Fibroblast of lung (primary cell): ENCODE measurements around the gene SLAIN2. TPM values are rescaled to one million over a fixed set of nuclear protein-coding genes. Genes with fewer than 3 reads are reported as not detected.

Source experiments
- DNase-seq, 2 donors: peaks; one replicate each; pipeline versions ENCODE4 v3.0.0 to v3.0.0-alpha.2; 2010; ENCODE audit warnings: low read depth in 2 of 2
- H2AFZ ChIP-seq: 2 replicates; pipeline ENCODE4 v1.5.1; 2012; ENCODE audit warnings: low read length, control low read depth, inconsistent platforms
- H3K27ac ChIP-seq: 2 replicates; pipeline ENCODE4 v1.5.1; 2011; ENCODE audit warnings: low read length, control low read depth; ENCODE audit not compliant: insufficient read depth
- H3K27me3 ChIP-seq: 2 replicates; pipeline ENCODE4 v1.5.1; 2011; ENCODE audit warnings: mild to moderate bottlenecking, low read length; ENCODE audit not compliant: control insufficient read depth, insufficient read depth
- H3K36me3 ChIP-seq: 2 replicates; pipeline ENCODE4 v1.5.1; 2011; ENCODE audit warnings: low read length; ENCODE audit not compliant: control insufficient read depth, insufficient read depth
- H3K4me1 ChIP-seq: 2 replicates; pipeline ENCODE4 v1.5.1; 2011; ENCODE audit warnings: low read length; ENCODE audit not compliant: control insufficient read depth, insufficient read depth; ENCODE audit errors: extremely low read depth
- H3K4me2 ChIP-seq: 2 replicates; pipeline ENCODE4 v1.5.1; 2011; ENCODE audit warnings: low read length, control low read depth; ENCODE audit not compliant: insufficient read depth; ENCODE audit errors: extremely low read depth
- H3K4me3 ChIP-seq, 4 experiments: fragments of 200-600 bp in 1 of 4; sonication (generic) in 1 of 4; replicated peaks in 1 of 4; 2 replicates each; pipeline ENCODE4 v1.5.1; 2011 to 2016; ENCODE audit warnings: low read length in 4 of 4, low read depth in 3 of 4, mild to moderate bottlenecking in 3 of 4, control low read depth in 2 of 4, inconsistent platforms in 1 of 4, mixed read lengths in 1 of 4; ENCODE audit not compliant: insufficient read depth in 1 of 4; ENCODE audit errors: control extremely low read depth in 1 of 4
- H3K79me2 ChIP-seq: 2 replicates; pipeline ENCODE4 v1.5.1; 2012; ENCODE audit warnings: mild to moderate bottlenecking, low read length, inconsistent platforms; ENCODE audit not compliant: control insufficient read depth, insufficient read depth
- H3K9ac ChIP-seq: 2 replicates; pipeline ENCODE4 v1.5.1; 2011; ENCODE audit warnings: mild to moderate bottlenecking, low read length, control low read depth; ENCODE audit not compliant: insufficient read depth
- H3K9me3 ChIP-seq: 2 replicates; pipeline ENCODE4 v1.5.1; 2012; ENCODE audit warnings: low read depth, low read length; ENCODE audit not compliant: control insufficient read depth, insufficient read depth
- H4K20me1 ChIP-seq: 2 replicates; pipeline ENCODE4 v1.5.1; 2011; ENCODE audit warnings: low read length; ENCODE audit not compliant: control insufficient read depth, insufficient read depth; ENCODE audit errors: extremely low read depth
- EZH2 ChIP-seq: IDR thresholded peaks from 2 replicates; pipeline ENCODE4 v1.5.1; 2012; ENCODE audit warnings: low read length, control low read depth, mild to moderate bottlenecking; ENCODE audit errors: missing control alignments
- polyA plus RNA-seq, 2 donors: library from polyadenylated mRNA; depleted of rRNA in 1 of 2; stranded (reverse) in 1 of 2; unstranded in 1 of 2; fragments of >200 nt; gene quantifications; 2 replicates each; pipeline ENCODE4 v1.2.1, GENCODE V29; 2011 to 2012; ENCODE audit warnings: missing spikeins in 1 of 2
- total RNA-seq: library from RNA; depleted of rRNA; stranded (reverse); fragments of >200 nt; gene quantifications from 2 replicates; pipeline ENCODE4 v1.2.1, GENCODE V29; 2014
- TF ChIP-seq, protein P1 (sequence below), 2 donors: IDR thresholded peaks in 1 of 2; conservative IDR thresholded peaks in 1 of 2; 1 replicate in 1 of 2; 2 replicates in 1 of 2; pipeline ENCODE4 v1.5.1; 2011 to 2012; ENCODE audit warnings: low read length in 2 of 2, control low read depth in 1 of 2, inconsistent platforms in 1 of 2, low read depth in 1 of 2, mild to moderate bottlenecking in 1 of 2

The SLAIN2 gene
- total and polyA plus RNA-seq, 2 donors (not counting 1 experiment from before 2014, with no cell fraction given), result 34.2 to 57.4 TPM

DNA sequence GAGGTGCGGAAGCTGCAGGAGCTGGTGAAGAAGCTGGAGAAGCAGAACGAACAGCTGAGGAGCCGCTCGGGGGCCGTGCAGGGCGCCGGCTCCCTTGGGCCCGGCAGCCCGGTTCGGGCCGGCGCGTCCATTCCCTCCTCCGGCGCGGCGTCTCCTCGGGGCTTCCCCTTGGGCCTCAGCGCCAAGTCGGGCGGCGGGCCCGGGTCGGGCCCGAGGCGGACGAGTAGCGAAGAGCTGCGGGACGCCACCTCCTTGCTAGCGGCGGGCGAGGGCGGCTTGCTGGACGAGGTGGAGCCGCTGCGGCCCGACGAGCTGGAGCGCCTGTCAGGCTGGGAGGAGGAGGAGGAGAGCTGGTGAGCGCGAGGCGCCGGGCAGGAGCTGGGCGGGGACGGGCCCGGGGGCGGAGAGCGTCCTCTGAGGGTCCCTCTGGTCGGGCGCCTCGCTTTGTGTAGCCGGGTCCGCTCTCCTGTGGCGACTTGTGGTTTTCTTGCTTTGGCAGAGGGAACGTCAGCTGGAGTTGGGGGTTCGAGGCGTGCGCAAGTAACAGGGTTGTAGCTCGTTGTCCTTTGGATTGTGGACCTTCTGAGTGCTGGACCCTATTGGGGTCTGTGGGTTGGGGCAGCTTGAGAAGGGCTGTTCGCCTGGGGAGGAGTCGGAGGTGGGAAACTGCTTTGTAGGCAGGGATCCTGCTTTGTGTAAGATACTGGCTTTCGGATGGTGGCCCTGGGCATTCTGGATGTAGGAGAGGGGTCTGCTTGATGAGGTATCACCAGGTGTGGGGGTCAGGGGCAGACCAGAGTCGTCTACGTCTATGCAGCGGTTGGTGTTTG, 662 bp downstream of the SLAIN2 start:
- Histone ChIP-seq H3K36me3 (no peaks in the 10 kb centered on the region), H3K27ac (peak overlapping the region; percentile 94), H2AFZ (peak overlapping the region; percentile 67), H4K20me1 (peaks cover 7% of the 10 kb centered on the region), H3K9me3 (no peaks in the 10 kb centered on the region), H3K4me2 (peak overlapping the region; percentile 98), H3K9ac (peak overlapping the region; percentile 93), H3K79me2 (peaks cover 55% of the 10 kb centered on the region), H3K4me3 (peak overlapping the region; percentile 91 to 99 (median 98)), H3K27me3 (no peaks in the 10 kb centered on the region), H3K4me1 (peaks cover 14% of the 10 kb centered on the region)
- DNase-seq, result peak; percentile 22 to 51
- TF ChIP-seq, protein P1, sequence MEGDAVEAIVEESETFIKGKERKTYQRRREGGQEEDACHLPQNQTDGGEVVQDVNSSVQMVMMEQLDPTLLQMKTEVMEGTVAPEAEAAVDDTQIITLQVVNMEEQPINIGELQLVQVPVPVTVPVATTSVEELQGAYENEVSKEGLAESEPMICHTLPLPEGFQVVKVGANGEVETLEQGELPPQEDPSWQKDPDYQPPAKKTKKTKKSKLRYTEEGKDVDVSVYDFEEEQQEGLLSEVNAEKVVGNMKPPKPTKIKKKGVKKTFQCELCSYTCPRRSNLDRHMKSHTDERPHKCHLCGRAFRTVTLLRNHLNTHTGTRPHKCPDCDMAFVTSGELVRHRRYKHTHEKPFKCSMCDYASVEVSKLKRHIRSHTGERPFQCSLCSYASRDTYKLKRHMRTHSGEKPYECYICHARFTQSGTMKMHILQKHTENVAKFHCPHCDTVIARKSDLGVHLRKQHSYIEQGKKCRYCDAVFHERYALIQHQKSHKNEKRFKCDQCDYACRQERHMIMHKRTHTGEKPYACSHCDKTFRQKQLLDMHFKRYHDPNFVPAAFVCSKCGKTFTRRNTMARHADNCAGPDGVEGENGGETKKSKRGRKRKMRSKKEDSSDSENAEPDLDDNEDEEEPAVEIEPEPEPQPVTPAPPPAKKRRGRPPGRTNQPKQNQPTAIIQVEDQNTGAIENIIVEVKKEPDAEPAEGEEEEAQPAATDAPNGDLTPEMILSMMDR (conservative IDR thresholded peaks at IDR 0.05 in 1 of 2, IDR thresholded peaks at IDR 0.05 in 1 of 2; ENCODE audit: low read depth in 1 of 2, low read length in 2 of 2), result no peak

DNA sequence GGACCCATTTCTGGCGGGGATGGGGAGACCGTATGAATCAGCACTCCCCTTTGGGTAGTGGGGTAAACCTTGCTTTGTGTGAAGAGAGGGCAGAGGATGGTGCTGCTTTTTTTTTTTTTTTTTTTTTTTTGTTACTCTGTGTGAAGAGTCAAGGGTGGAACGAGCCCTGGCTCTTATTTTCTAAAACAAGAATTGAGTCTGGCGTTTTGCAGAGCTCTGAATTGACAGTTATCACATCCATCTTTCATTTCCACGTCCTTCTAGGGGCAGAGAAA, 1.2 kb downstream of the SLAIN2 start:
- H3K27me3 ChIP-seq, result no peaks in the 10 kb centered on the region
- H3K9ac ChIP-seq, result peak overlapping the region; percentile 93
- H3K79me2 ChIP-seq, result peaks cover 59% of the 10 kb centered on the region
- H3K9me3 ChIP-seq, result no peaks in the 10 kb centered on the region
- TF ChIP-seq, protein P1 (conservative IDR thresholded peaks at IDR 0.05 in 1 of 2, IDR thresholded peaks at IDR 0.05 in 1 of 2; ENCODE audit: low read depth in 1 of 2, low read length in 2 of 2), result no peak
- TF ChIP-seq EZH2, result no peak
- H4K20me1 ChIP-seq, result peaks cover 7% of the 10 kb centered on the region
- H2AFZ ChIP-seq, result no peak overlapping the region
- no peaks in the 10 kb centered on the region for H3K36me3 ChIP-seq
- H3K4me1 ChIP-seq, result peaks cover 14% of the 10 kb centered on the region
- peak overlapping the region; percentile 98 for H3K4me2 ChIP-seq
- H3K27ac ChIP-seq, result peak overlapping the region; percentile 94
- peak in 1 of 2 donors; percentile 13 for DNase-seq
- H3K4me3 ChIP-seq, result peak overlapping the region; percentile 91 to 99 (median 98)

DNA sequence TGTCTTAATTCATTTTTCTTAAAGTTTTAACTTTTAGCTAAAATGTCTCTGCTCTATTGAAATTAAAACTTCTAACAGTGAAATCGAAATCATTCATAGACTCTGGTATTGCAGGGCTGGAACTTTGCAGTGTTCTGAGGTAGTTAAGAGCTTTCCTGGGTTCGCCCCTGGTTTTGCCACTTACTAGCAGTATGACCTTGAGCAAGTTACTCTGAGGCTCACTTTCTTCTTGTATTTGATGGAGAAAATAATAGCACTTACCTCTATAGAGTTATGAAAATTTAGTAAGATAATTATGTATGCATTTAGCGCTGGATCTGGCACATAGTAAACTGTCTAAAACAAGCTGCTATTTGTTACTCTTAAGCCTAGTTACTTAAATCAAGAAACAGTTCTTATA, 1.7 kb downstream of the SLAIN2 start:
- peak in 1 of 2 donors; percentile 20 for DNase-seq
- Histone ChIP-seq H3K4me2 (peak overlapping the region; percentile 98), H3K4me1 (peaks cover 13% of the 10 kb centered on the region), H3K9ac (no peak overlapping the region), H3K36me3 (no peaks in the 10 kb centered on the region), H3K27me3 (no peaks in the 10 kb centered on the region), H3K27ac (no peak overlapping the region), H3K79me2 (peaks cover 64% of the 10 kb centered on the region), H3K9me3 (no peaks in the 10 kb centered on the region), H4K20me1 (peaks cover 7% of the 10 kb centered on the region), H2AFZ (no peak overlapping the region), H3K4me3 (peak overlapping the region; percentile 91 to 99 (median 98))
- TF ChIP-seq EZH2, result no peak
- TF ChIP-seq, protein P1 (conservative IDR thresholded peaks at IDR 0.05 in 1 of 2, IDR thresholded peaks at IDR 0.05 in 1 of 2; ENCODE audit: low read depth in 1 of 2, low read length in 2 of 2), result no peak
